Hepatocyte (in vitro differentiated cells): ENCODE results near the gene BUD23. TPM values are rescaled to one million over a fixed set of nuclear protein-coding genes. Genes with fewer than 3 reads are reported as not detected.
"Not testable (repeated sequence)": the region's sequence is repeated elsewhere in the genome, so short reads cannot be mapped to it uniquely, and the experiment has no call there.

ENCODE experiments used
- DNase-seq: peaks from one replicate; pipeline ENCODE4 v3.0.0-alpha.2; 2016; ENCODE audit warnings: low spot score
- H2AFZ ChIP-seq: fragments of 200-600 bp; sonication (generic); 2 replicates; pipeline ENCODE4 v1.6.0; 2016; ENCODE audit warnings: antibody characterized with exemption, mild to moderate bottlenecking
- H3K27ac ChIP-seq: fragments of 200-600 bp; sonication (generic); 2 replicates; pipeline ENCODE4 v1.5.1; 2016; ENCODE audit warnings: mild to moderate bottlenecking
- H3K27me3 ChIP-seq: fragments of 200-600 bp; sonication (generic); 2 replicates; pipeline ENCODE4 v1.6.1; 2016
- H3K36me3 ChIP-seq: fragments of 200-600 bp; sonication (generic); replicated peaks from 2 replicates; pipeline ENCODE4 v1.5.1; 2016; ENCODE audit warnings: low read depth; ENCODE audit not compliant: insufficient read depth
- H3K4me1 ChIP-seq: fragments of 200-600 bp; sonication (generic); 2 replicates; pipeline ENCODE4 v1.5.1; 2016; ENCODE audit warnings: mild to moderate bottlenecking, moderate library complexity; ENCODE audit not compliant: insufficient read depth
- H3K4me2 ChIP-seq: fragments of 200-600 bp; sonication (generic); 2 replicates; pipeline ENCODE4 v1.6.0; 2016
- H3K4me3 ChIP-seq: fragments of 200-600 bp; sonication (generic); 2 replicates; pipeline ENCODE4 v1.5.1; 2016; ENCODE audit warnings: mild to moderate bottlenecking
- H3K79me2 ChIP-seq: fragments of 200-600 bp; sonication (generic); 2 replicates; pipeline ENCODE4 v1.6.0; 2017; ENCODE audit warnings: mild to moderate bottlenecking
- H3K9me2 ChIP-seq: fragments of 200-600 bp; sonication (generic); replicated peaks from 2 replicates; pipeline ENCODE4 v1.6.0; 2017; ENCODE audit warnings: mild to moderate bottlenecking; ENCODE audit not compliant: insufficient read depth
- H3K9me3 ChIP-seq: fragments of 200-600 bp; sonication (generic); 2 replicates; pipeline ENCODE4 v1.5.1; 2016; ENCODE audit warnings: low read depth, mild to moderate bottlenecking
- H4K20me1 ChIP-seq: fragments of 200-600 bp; sonication (generic); 2 replicates; pipeline ENCODE4 v1.6.0; 2016; ENCODE audit warnings: mild to moderate bottlenecking; ENCODE audit not compliant: insufficient read depth, poor library complexity, severe bottlenecking
- CTCF ChIP-seq: fragments of 200-600 bp; sonication (generic); IDR thresholded peaks from 2 replicates; pipeline ENCODE4 v1.5.1; 2016; ENCODE audit warnings: antibody characterized with exemption, mild to moderate bottlenecking; ENCODE audit not compliant: poor library complexity
- EZH2 ChIP-seq: fragments of 200-600 bp; sonication (generic); IDR thresholded peaks from 2 replicates; pipeline ENCODE4 v1.6.1; 2016; ENCODE audit warnings: antibody characterized with exemption, mild to moderate bottlenecking, borderline replicate concordance
- EZH2phosphoT487 ChIP-seq: fragments of 200-600 bp; sonication (generic); IDR thresholded peaks from one replicate; pipeline ENCODE4 v1.6.1; 2018; ENCODE audit warnings: antibody characterized with exemption, mild to moderate bottlenecking, low read depth, moderate library complexity; ENCODE audit not compliant: unreplicated experiment, severe bottlenecking
- WGBS: methylation state at CpG from one replicate; pipeline ENCODE4 v1.1.6; 2016; ENCODE audit warnings: low lambda C conversion rate; ENCODE audit errors: missing lambda C conversion rate; 5-methylcytosine and 5-hydroxymethylcytosine counted together
- polyA plus RNA-seq: library from polyadenylated mRNA; unstranded; fragments of >200 nt; fragmentation: Nextera tagmentation; extraction: Ambion mirVana; gene quantifications from 2 replicates; pipeline ENCODE4 v1.2.1, GENCODE V29; 2016
- total RNA-seq: library from RNA; depleted of rRNA; stranded (reverse); fragments of >200 nt; gene quantifications from 2 replicates; pipeline ENCODE4 v1.2.3, GENCODE V29; 2014

Gene BUD23
- total and polyA plus RNA-seq, 2 experiments from 2014 or later: 35.9 to 112 TPM

- Histone ChIP-seq H3K9me2 (no peaks in the 10 kb centered on the region), H3K4me2 (no peak overlapping the region), H3K4me1 (peaks cover under 1% of the 10 kb centered on the region), H3K4me3 (no peak overlapping the region), H3K27ac (no peak overlapping the region), H3K36me3 (no peaks in the 10 kb centered on the region), H3K27me3 (peaks cover 19% of the 10 kb centered on the region), H2AFZ (no peak overlapping the region), H4K20me1 (no peaks in the 10 kb centered on the region), H3K79me2 (no peaks in the 10 kb centered on the region), H3K9me3 (no peaks in the 10 kb centered on the region)
- 72% methylated on average over 11 of the region's 11 CpGs for WGBS
- DNase-seq: no peak
- TF ChIP-seq CTCF (no peak), EZH2phosphoT487 (no peak), EZH2 (no peak)
These were observed 30.9 kb upstream of the BUD23 start for GRCh38 chr7:73652541-73652949.

- H3K9me3 ChIP-seq, H3K4me1 ChIP-seq, H3K4me2 ChIP-seq, H3K27me3 ChIP-seq, H2AFZ ChIP-seq, DNase-seq, H3K27ac ChIP-seq, H3K79me2 ChIP-seq, H3K36me3 ChIP-seq, H4K20me1 ChIP-seq, H3K4me3 ChIP-seq, H3K9me2 ChIP-seq: not testable (repeated sequence)
- 80% methylated on average over 4 of the region's 4 CpGs for WGBS
These were observed 28.1 kb upstream of the BUD23 start for GRCh38 chr7:73655309-73655708.

- 85% methylated on average over 7 of the region's 8 CpGs for WGBS
- Histone ChIP-seq H3K27me3 (no peaks in the 10 kb centered on the region), H3K4me2 (no peak overlapping the region), H3K9me2 (no peaks in the 10 kb centered on the region), H3K79me2 (no peaks in the 10 kb centered on the region), H3K4me3 (no peak overlapping the region), H2AFZ (no peak overlapping the region), H4K20me1 (no peaks in the 10 kb centered on the region), H3K9me3 (no peaks in the 10 kb centered on the region), H3K36me3 (no peaks in the 10 kb centered on the region), H3K4me1 (no peaks in the 10 kb centered on the region), H3K27ac (no peak overlapping the region)
- DNase-seq: no peak
- TF ChIP-seq EZH2phosphoT487: no peak
- TF ChIP-seq EZH2: no peak
- TF ChIP-seq CTCF: no peak
These were observed 23.4 kb upstream of the BUD23 start for GRCh38 chr7:73659983-73660382.

GRCh38 chr7:73660594-73660993 is 22.8 kb upstream of the BUD23 start:
- not testable (repeated sequence) for H3K9me2 ChIP-seq, H3K4me2 ChIP-seq, H3K27me3 ChIP-seq, H4K20me1 ChIP-seq, H3K4me1 ChIP-seq, DNase-seq, H2AFZ ChIP-seq, H3K9me3 ChIP-seq, H3K4me3 ChIP-seq, H3K79me2 ChIP-seq, H3K27ac ChIP-seq, H3K36me3 ChIP-seq
- 87% methylated on average over 4 of the region's 4 CpGs for WGBS

- Histone ChIP-seq H2AFZ (no peak overlapping the region), H3K36me3 (no peaks in the 10 kb centered on the region), H3K4me1 (no peaks in the 10 kb centered on the region), H3K4me2 (no peak overlapping the region), H4K20me1 (no peaks in the 10 kb centered on the region), H3K9me2 (no peaks in the 10 kb centered on the region), H3K4me3 (no peak overlapping the region), H3K79me2 (no peaks in the 10 kb centered on the region), H3K9me3 (no peaks in the 10 kb centered on the region), H3K27ac (no peak overlapping the region), H3K27me3 (no peaks in the 10 kb centered on the region)
- no peak for DNase-seq
- no peak for TF ChIP-seq EZH2
- TF ChIP-seq CTCF: no peak
- no peak for TF ChIP-seq EZH2phosphoT487
These were observed 20.4 kb upstream of the BUD23 start for GRCh38 chr7:73663033-73663432.
